HG02642 (cell line): ENCODE measurements around the gene APOL4.
"Not testable (repeated sequence)": the region's sequence is repeated elsewhere in the genome, so short reads cannot be mapped to it uniquely, and the experiment has no call there.

Experiments used
- ATAC-seq: cut with Tn5 transposase; IDR thresholded peaks from one replicate; pipeline ENCODE4 v1.9.1; 2021; ENCODE audit warnings: mild to moderate bottlenecking; ENCODE audit not compliant: unreplicated experiment, poor library complexity

The APOL4 gene

GRCh38 chr22:36232715-36233401, 31.2 kb upstream of the APOL4 start:
- ATAC-seq, result no peak

- ATAC-seq, result not testable (repeated sequence)
Measured at GRCh38 chr22:36231051-36231450, 29.4 kb upstream of the APOL4 start.

GRCh38 chr22:36229649-36230048, 28.0 kb upstream of the APOL4 start:
- not testable (repeated sequence) for ATAC-seq

GRCh38 chr22:36228944-36229343, 27.3 kb upstream of the APOL4 start:
- no peak for ATAC-seq

- ATAC-seq, result not testable (repeated sequence)
Measured at GRCh38 chr22:36228369-36228768, 26.8 kb upstream of the APOL4 start.

- ATAC-seq, result no peak
Measured at GRCh38 chr22:36227806-36228205, 26.2 kb upstream of the APOL4 start.

- no peak for ATAC-seq
Measured at GRCh38 chr22:36227396-36227795, 25.8 kb upstream of the APOL4 start.

- no peak for ATAC-seq
Measured at GRCh38 chr22:36226189-36226588, 24.6 kb upstream of the APOL4 start.

GRCh38 chr22:36225333-36225922, 23.8 kb upstream of the APOL4 start:
- ATAC-seq, result no peak

GRCh38 chr22:36224245-36224644, 22.6 kb upstream of the APOL4 start:
- ATAC-seq, result no peak

GRCh38 chr22:36223504-36223903, 21.9 kb upstream of the APOL4 start:
- ATAC-seq, result no peak

GRCh38 chr22:36222887-36223450, 21.4 kb upstream of the APOL4 start:
- no peak for ATAC-seq

GRCh38 chr22:36221799-36222751, 20.5 kb upstream of the APOL4 start:
- ATAC-seq, result no peak

GRCh38 chr22:36220451-36220921, 18.9 kb upstream of the APOL4 start:
- no peak for ATAC-seq

GRCh38 chr22:36218648-36219193, 17.1 kb upstream of the APOL4 start:
- ATAC-seq, result no peak

- ATAC-seq, result no peak
Measured at GRCh38 chr22:36215981-36216380, 14.4 kb upstream of the APOL4 start.

GRCh38 chr22:36213586-36213985, 12.0 kb upstream of the APOL4 start:
- ATAC-seq, result no peak

- ATAC-seq, result no peak
Measured at GRCh38 chr22:36212901-36213300, 11.3 kb upstream of the APOL4 start.

GRCh38 chr22:36211237-36211861, 9.7 kb upstream of the APOL4 start:
- no peak for ATAC-seq

- ATAC-seq, result no peak
Measured at GRCh38 chr22:36210224-36210623, 8.6 kb upstream of the APOL4 start.
